GM19025 (cell line): ENCODE data around the gene SCN11A.
A peak's percentile ranks its signal among the peaks of the same experiment; 100 is the strongest.

Experiments
- ATAC-seq: cut with Tn5 transposase; IDR thresholded peaks from one replicate; pipeline ENCODE4 v1.9.1; 2021; ENCODE audit warnings: mild to moderate bottlenecking, low read depth, moderate library complexity; ENCODE audit not compliant: unreplicated experiment

Gene SCN11A

GRCh38 chr3:39051649-39052561, at the start of gene SCN11A, which contains the start of gene WDR48:
Gene SCN11A (minus strand): TSS chr3:39051944. CDS start chr3:38950362, 101,582 bp downstream.
Gene WDR48 (plus strand): TSS chr3:39052016. CDS start chr3:39052026, 10 bp downstream.
- peak; percentile 97 for ATAC-seq

- no peak for ATAC-seq
Observed at GRCh38 chr3:39101022-39101689, 49.4 kb upstream of the SCN11A start.

- ATAC-seq = no peak
Observed at GRCh38 chr3:39100500-39100886, 48.7 kb upstream of the SCN11A start.

- ATAC-seq = no peak
Observed at GRCh38 chr3:39099738-39100499, 48.2 kb upstream of the SCN11A start.

GRCh38 chr3:39099242-39099641, 47.5 kb upstream of the SCN11A start:
- no peak for ATAC-seq

- ATAC-seq = no peak
Observed at GRCh38 chr3:39098473-39099000, 46.8 kb upstream of the SCN11A start.

- no peak for ATAC-seq
Observed at GRCh38 chr3:39097716-39098472, 46.1 kb upstream of the SCN11A start.

- no peak for ATAC-seq
Observed at GRCh38 chr3:39096775-39097174, 45.0 kb upstream of the SCN11A start.

GRCh38 chr3:39095778-39096177, 44.0 kb upstream of the SCN11A start:
- no peak for ATAC-seq

- no peak for ATAC-seq
Observed at GRCh38 chr3:39094851-39095677, 43.3 kb upstream of the SCN11A start.

GRCh38 chr3:39090922-39091321, 39.2 kb upstream of the SCN11A start:
- ATAC-seq = no peak

GRCh38 chr3:39088889-39089288, 37.1 kb upstream of the SCN11A start:
- no peak for ATAC-seq

GRCh38 chr3:39088456-39088855, 36.7 kb upstream of the SCN11A start:
- ATAC-seq = no peak

- no peak for ATAC-seq
Observed at GRCh38 chr3:39086144-39086543, 34.4 kb upstream of the SCN11A start.

- no peak for ATAC-seq
Observed at GRCh38 chr3:39082666-39083313, 31.0 kb upstream of the SCN11A start.

GRCh38 chr3:39080026-39080425, 28.3 kb upstream of the SCN11A start:
- no peak for ATAC-seq

GRCh38 chr3:39079530-39079929, 27.8 kb upstream of the SCN11A start:
- ATAC-seq = no peak

GRCh38 chr3:39075910-39076309, 24.2 kb upstream of the SCN11A start:
- no peak for ATAC-seq

GRCh38 chr3:39068556-39068955, 16.8 kb upstream of the SCN11A start:
- ATAC-seq = no peak
